DND-41 (cell line): ENCODE data around the gene EDNRA.

Experiments
- CTCF ChIP-seq: IDR thresholded peaks from 2 replicates; pipeline ENCODE4 v1.5.1; 2012; ENCODE audit warnings: borderline replicate concordance, low read length, moderate library complexity, mild to moderate bottlenecking; ENCODE audit not compliant: poor library complexity, severe bottlenecking; ENCODE audit errors: extremely low read depth
- EZH2 ChIP-seq: IDR thresholded peaks from 3 replicates; pipeline ENCODE4 v1.6.1; 2012; ENCODE audit warnings: borderline replicate concordance, low read depth, mild to moderate bottlenecking, moderate library complexity, low read length, inconsistent platforms; ENCODE audit not compliant: severe bottlenecking

DNA sequence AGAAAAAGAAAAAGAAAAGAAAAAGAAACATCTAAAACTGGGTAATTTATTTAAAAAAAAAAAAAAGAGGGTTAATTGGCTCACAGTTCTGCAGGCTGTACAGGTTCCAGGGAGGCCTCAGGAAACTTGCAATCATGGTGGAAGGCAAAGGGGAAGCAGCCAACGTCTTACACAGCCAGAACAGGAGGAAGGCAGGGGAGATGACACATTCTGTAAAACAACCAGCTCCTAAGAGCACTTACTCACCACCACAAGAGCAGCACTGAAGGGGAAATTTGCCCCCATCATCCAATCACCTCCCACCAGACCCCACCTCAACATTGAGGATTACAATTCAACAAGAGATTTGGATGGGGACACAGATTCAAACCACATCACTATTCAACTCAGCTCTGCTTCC lies 99.5 kb downstream of the EDNRA start:
- TF ChIP-seq CTCF, result no peak
- TF ChIP-seq EZH2, result no peak
